Lower leg skin (tissue), 3 donors: ENCODE results near the gene GRID2.

Experiments
- CTCF ChIP-seq, 3 donors: fragments of 450-650 bp; IDR thresholded peaks; one replicate each; pipeline ENCODE4 v1.5.1; 2016; ENCODE audit warnings: antibody characterized with exemption in 3 of 3, mild to moderate bottlenecking in 3 of 3, moderate library complexity in 2 of 3
- POLR2A ChIP-seq, 2 donors: fragments of 450-650 bp; IDR thresholded peaks; one replicate each; pipeline ENCODE4 v1.6.1; 2016 to 2017; ENCODE audit warnings: antibody characterized with exemption in 2 of 2, mild to moderate bottlenecking in 1 of 2, moderate library complexity in 1 of 2

DNA sequence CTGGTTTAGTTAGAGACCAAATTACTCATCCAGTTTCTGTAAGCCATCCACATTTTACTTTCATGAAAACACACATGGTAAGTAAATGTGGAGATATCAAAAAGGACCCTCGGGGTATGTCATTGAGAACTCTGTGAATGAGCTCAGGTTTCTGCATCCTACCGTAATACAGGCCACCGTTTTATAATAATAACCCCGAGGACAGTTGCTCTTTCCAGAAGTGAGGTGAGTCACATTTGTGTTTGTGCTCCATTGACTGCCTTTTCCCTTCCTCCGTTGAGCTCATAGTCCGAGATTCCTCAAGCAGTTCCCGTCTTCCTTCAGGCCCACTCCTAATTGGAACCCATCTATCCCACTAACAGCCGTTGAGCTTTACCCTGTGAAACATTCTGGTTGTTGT is 95.3 kb downstream of the GRID2 start:
- TF ChIP-seq CTCF (IDR thresholded peaks at IDR 0.05) (no peak), POLR2A (IDR thresholded peaks at IDR 0.05) (no peak)
